Stimulated activated CD4-positive, alpha-beta T cell treated with anti-CD3 and anti-CD28 coated beads, Interleukin-12 subunit alpha, Interleukin-12 subunit beta, amount 100 ng/mL, for 4 hours (primary cell): Measurements from ENCODE around the gene LMBRD2.
"Not testable (repeated sequence)": the region's sequence is repeated elsewhere in the genome, so short reads cannot be mapped to it uniquely, and the experiment has no call there.

Source experiments
- DNase-seq: peaks from one replicate; pipeline ENCODE4 v3.0.0-alpha.2; 2020

LMBRD2 gene

DNA sequence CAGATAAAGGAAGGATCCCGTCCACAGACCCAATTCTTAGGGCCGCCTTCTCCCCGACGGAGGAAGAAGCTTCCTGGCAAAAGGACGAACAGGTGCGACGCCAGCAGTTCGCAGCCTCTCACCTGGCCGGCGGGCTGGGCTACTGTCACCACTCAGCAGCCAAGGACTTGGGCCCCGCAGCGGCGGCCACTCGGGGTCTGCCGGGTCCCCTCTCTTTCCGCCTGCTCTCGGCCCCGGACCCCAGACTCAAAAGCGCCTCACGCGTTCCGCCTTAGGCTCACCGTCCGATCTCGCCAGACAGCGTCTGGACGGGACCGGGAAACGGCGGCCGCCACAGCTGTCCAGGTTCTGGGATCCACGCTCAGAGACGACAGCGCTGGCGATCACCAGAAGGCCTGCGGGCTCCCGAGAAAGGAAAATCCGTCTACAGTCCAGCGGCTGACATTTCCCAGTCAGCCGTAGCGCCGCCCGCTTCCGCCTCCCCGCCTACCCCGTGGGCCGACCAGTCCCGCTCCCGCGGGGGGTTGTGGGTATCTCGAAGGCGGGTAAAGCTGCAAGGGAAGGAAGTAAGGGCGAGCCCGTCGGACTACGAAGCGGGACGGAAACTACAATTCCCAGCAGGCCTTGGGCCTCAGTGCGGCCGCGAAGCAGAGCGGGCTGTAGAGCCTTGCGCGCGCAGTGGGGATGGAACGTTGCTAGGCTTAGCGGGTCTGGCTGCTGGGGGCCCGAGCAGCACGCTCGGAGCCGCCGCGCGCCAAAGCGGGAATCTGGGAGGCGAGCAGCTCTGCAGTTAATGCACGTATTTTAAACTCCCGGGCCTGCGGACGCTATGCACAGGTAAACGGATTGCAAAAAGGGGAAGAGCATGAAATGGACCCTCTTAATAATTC is at the start of gene LMBRD2, which contains the start of gene SKP2:
Gene LMBRD2 (minus strand): TSS at position 454 of the 890 bp plus-strand sequence. CDS start 8,538 bp downstream, outside the sequence.
Gene SKP2 (plus strand): TSS at position 678 of the 890 bp plus-strand sequence. CDS start 152 bp downstream, at position 830.
- peak; percentile 94 for DNase-seq

DNA sequence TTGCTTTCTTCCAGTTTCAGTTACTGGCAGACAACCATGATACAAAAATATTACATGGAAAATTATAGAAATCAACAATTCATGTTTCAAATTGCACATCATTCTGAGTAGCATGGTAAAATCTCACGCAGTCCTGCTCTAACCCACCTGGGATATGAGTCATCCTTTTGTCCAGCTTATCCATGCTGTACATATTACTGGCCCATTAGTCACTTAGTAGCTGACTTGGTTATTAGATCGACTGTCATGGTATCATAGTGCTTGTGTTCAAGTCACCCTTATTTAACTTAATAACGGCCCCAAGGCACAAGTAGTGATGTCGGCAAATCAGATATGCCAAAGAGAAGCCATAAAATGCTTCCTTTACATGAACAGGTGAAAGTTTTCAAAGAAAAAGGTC is 48.8 kb upstream of the LMBRD2 start:
- DNase-seq: no peak

DNA sequence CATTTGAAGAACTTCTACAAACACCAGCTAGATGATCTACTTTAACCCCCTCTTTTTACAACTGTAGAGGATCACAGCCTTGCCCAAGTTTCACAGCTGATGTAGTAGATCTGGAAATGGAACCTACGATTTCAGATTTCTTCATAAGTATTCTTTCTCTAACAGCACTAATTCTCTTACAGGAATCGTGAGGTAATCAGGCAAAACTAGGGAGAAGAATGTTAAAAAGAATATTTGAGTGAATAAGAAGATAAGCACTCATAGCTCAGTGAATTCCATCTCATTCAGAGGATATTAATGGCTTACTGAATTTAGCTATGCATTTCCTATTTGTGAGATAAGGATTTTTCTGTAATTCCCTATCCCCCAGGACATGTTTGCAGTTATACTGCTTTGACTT is 47.9 kb upstream of the LMBRD2 start:
- no peak for DNase-seq

DNA sequence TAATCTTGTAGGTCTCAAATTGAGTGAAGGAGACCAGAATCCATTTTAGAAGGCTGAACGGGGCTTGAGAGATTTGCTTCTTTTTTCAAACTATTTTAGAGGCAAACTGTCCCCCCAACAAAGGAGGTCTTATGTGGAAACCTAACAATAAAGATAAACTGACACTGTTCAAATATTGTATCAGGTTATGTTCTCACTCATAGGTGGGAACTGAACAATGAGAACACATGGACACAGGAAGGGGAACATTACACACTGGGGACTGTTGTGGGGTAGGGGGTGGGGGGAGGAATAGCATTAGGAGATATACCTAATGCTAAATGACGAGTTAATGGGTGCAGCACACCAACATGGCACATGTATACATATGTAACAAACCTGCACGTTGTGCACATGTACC is 47.1 kb upstream of the LMBRD2 start:
- not testable (repeated sequence) for DNase-seq

DNA sequence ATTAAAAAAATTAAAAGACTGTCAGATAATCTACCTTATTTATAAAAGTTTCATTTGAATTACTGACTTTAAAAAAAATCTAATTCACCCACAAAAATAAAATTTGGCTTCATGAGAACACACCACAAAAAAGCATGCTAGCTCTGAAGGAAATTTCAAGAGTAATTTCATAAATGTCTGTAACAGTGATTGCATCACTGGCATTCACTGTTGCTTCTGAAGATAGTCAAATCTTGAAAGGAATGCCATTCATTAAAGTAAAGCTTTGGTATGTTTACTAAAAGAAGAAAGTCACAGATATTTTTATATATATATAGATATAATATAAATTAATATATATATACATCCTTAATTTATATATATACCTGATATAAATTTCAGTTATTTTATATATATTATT is 46.6 kb upstream of the LMBRD2 start:
- no peak for DNase-seq

DNA sequence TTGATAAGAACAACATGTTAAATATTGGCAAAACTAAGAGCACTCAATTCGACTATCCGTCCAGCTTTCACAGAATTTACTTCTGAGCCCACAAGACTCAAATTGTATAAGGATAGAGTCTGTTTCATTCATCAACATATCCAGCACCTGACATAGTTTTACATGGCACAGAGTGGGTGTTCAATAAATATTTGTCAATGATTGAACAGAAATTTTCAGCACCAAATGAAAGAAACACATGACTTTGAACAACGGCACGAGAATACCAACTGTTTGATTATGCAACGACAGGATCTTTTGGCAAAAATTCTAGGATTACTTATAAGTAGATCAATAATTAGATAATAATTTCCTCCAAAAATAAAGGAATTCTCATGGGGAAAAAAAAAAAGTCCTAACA is 42.1 kb upstream of the LMBRD2 start:
- DNase-seq: no peak

DNA sequence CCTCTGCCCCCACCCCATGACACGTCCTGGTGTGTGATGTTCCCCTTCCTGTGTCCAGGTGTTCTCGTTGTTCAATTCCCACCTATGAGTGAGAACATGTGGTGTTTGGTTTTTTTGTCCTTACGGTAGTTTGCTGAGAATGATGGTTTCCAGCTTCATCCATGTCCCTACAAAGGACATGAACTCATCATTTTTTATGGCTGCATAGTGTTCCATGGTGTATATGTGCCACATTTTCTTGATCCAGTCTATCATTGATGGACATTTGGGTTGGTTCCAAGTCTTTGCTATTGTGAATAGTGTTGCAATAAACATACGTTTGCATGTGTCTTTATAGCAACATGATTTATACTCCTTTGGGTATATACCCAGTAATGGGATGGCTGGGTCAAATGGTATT is 32.7 kb upstream of the LMBRD2 start:
- not testable (repeated sequence) for DNase-seq

DNA sequence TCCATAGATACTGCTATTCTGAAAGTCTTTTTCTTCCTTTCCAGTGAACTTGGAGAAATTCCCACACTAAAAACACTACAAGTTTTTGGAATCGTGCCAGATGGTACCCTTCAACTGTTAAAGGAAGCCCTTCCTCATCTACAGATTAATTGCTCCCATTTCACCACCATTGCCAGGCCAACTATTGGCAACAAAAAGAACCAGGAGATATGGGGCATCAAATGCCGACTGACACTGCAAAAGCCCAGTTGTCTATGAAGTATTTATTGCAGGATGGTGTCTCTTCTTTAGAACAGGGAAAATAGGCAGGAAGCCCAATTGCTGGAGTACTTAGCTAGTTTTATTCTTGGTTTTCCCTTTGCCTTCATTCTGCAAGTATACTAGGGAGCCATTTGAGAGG is 30.1 kb upstream of the LMBRD2 start:
- no peak for DNase-seq

DNA sequence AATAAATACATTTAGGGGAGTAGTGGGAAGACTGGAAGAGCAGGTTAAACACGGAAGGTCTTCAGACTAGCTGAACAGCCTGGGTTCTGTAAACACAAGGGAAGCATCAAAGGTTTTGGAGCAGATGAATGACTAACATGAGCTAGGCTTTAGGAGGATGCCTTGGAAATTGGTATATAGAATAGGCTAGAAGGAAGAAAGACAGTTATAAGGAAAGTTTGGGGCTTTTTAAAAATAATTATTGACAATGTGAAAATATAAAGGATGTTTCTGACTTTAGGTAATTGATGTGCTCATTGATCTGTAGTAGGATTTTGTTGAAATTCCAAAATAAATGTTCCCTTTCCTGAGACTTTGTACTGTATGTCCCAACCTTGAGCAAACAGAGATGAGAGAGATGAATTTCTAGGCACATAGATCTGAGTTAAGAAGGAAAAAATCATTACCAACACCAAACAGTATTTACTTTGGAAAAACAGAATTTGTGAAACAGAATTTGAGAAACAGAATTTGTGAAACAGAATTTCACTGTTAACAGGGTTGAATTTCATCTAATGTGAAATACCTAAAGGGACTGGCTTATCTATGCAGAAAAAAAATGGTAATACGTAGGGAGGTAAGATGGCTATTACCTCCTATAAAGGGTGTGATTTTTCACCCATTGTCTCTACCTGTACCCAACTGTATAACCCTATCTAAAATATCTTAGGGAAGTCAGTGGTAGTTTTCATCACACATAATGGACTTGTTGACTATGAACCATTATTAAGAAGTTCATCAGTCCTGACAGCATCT is 29.1 kb upstream of the LMBRD2 start:
- no peak for DNase-seq

DNA sequence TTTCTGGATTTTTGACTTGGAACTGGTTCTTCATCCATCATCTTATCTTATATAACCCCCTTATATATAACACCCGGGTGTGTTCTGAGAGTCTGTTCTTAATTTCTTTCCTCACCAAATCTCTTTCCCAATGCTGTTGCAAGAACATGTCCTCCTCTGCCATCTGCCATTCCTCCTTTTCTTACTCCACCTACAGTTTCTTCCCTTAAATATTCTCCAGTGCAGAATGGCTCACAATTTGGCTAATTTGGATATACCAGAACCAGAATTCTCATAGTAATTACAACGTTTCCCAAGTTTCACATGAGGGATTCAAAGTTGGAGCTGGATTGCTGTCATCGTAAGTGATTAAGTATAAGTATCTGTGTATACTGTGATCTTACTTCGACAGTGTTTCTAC is 28.3 kb upstream of the LMBRD2 start:
- no peak for DNase-seq

DNA sequence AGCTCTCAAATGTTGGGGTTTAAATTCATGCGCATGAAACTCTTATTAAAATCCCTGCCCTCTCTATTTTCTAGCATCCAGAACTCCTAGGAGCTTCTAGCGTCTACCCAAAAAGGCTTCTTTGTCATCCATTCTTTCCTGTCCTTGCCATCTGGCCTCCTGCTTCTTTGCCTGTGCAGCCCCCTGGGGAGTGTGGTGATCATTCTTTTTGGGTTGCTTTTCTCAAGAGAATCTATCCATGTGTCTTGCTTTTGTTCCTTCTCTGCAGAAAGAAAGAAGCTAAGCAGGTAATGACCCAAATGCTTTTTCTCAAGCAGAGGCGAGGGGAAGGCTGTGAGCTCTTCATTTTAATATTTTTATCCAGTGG is 26.8 kb upstream of the LMBRD2 start:
- DNase-seq: no peak

DNA sequence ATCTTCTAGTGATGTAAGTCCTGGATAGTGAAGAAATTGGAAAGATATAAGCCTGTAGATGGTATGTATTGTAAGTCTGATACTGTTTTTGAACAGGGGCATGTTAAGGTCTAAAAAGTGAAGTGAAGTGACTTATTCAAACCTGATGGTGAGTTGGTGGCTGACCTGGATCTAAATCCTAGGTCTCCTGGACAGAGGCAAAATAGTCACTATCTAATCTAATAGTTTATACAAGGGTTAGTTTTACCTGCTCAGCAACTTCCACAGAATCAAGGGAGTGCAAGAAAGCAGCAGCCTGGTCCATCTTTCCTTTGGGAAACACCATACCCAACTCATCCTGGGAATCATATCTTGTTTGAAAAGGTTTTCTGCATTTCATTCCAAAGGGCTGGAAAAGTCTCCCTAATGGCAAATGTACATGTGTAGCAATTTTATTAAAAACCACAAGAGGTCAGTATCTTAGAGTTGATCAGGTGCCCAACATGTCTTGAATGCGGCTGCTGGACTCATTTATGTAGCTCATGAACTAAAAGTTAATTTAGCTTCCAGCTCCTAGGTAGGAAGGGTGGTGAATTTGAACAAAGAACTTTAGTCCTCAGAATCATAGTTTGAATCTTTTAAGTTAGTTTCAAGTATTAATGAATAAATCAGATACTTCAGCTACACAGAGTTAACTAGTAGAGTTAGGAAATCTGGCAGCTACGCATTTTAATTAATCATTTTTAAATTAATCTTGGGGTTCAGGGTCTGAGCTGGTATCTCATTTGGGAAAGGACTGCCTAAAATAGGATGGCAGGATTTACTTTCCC is 26.2 kb upstream of the LMBRD2 start:
- no peak for DNase-seq

DNA sequence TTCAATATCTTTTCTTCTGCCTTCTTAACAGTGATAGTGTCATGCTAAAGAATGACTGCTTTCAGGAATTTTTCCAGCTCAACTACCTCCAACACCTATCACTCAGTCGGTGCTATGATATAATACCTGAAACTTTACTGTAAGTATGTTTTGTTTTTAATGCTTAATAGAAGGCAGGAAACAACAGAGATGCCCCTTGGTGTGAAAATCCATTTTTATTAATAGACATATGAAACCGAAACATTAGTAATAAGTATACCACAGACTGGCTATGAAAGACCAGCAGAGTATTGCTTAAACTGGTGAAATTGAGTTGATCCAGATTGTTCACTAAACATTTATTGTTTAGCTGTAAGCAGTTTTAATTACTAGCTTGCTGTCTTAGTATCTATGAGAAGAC is 25.5 kb upstream of the LMBRD2 start:
- DNase-seq: no peak

DNA sequence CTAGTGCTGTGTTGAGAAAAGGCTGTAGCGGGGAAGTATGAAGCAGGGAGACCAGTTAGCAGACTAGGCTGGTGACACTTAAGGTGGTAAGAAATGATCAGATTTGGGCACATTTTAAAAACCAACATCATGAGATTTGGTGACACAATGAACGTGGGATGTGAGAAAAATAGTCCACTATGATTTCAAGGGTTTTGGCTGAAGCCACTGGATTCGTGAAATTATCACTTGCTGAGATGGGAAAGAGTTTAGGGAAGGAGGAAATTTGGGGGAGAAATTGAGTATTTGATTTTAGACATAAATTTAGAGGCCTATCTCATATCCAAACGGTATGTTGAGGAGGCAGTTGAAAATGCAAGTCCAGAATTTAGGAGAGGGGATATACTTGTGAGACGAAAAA is 23.4 kb upstream of the LMBRD2 start:
- DNase-seq: no peak

DNA sequence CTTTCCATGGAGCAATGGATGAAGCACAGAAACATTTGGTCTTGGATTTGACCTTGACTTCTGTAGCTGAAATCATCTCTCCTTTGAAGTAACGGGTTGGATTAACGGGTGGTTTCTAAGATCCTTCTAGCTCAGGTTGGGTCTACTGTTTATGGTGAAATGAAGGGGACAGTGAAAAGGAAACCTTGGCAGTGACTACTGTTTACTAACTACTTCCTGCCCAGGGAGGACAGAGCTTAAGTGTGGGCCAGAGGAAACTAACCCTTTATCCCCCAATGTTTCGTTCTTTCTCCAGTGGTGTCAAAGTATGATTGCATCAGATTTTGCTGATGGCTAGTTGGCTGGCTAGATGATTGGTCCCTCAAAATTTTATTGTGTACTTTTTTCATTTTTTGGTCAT is 22.4 kb upstream of the LMBRD2 start:
- no peak for DNase-seq

DNA sequence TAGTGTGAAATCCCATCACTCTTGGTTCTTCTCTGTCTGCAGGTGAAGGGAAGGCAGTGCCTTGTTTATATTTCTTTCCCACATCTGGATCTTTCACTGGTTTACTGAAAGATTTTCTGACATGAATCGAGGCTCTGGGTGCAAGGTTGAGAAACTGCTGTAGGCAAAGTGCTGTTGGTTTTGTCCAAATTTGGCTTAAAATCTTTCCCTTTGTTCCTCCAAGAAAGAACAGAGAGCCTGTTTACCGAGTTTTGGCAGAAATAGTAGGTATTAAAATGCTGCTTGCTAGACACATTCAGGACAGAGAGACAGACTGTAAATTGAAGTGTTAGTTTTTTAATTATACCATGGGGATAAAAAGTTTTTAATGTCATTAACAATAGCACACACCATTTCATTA is 21.7 kb upstream of the LMBRD2 start:
- DNase-seq: no peak

DNA sequence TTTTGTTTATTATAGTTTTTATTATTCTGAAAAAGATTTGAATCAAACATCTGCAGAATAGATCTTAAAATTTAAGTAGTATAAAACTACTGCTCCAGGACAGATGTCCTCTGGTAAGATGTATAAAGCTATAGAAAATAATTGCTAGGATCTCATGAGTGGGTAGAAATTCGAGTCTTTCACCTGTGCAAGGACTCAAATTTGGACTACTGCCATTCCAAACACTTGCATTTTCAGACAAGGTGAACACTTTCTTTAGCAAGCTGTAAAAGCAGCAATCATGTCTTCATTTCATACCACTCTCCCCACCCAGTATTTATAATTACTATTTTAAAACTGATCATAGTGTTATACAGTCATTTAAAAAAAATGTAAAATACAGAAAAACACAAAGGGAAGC is 20.9 kb upstream of the LMBRD2 start:
- no peak for DNase-seq

DNA sequence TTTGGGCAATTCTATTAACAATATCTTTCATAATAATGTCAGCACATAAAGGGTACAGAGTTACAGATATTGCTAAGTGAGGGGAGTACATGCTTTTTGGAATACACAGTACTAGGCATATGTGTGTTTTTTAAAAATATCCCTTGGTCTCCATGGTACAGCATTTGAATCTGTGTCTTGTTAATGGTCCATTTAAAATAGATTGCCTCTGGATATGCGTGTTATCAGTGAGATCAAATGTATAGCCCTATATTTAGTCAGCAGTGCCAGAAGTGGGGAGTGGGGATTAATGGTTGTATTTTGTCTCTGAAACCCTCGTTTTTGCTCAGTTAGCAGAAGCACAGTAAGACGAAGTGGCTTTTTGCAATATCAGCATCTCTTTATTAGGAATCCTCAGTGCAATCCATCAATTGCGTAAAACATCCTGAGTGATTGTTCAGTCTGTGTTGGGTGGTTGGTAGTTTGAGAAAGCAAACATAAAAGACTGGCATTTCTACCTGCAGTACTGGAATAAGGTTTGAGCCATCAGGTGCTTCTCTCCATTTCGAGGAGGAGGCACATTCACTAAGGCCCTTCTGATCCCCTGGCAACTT is 19.2 kb upstream of the LMBRD2 start:
- DNase-seq: no peak

DNA sequence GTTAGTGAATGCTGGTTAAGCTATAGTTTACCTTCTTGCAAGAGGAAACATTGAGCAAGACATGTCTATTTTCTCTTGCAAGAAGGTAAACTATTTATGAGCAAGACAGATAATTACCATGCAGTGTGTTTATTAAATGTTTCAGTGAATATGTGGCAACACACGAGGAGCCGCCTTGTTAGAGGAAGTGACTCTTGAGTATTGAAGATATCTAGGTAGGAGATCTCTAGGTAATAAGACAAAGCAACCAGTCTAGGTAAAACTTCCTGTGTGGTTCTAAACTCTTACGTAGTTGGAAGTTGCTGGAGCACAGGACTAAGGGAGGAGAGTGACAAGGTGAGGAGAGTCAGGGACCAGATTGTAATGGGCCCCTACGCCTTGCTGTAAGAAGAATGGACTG is 17.1 kb upstream of the LMBRD2 start:
- DNase-seq: no peak

DNA sequence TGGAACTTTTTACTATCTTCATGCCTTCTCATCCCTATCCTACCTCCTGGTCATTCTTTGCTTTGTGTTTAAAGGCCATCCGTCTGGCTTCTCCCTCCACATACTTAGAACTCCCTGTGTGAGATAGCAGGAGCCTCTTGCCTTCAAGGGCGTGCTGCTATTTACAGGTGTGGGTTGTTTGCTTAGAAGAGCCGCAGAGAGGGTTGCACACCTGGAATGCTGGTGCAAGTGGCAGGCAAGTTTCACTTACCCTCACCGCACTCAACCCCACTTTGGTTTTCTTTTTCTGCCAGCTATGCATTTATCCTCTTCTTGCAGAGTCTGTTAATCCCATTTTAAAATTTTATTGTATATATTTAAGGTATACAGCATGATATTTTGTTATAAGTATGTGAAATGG is 12.8 kb upstream of the LMBRD2 start:
- no peak for DNase-seq

DNA sequence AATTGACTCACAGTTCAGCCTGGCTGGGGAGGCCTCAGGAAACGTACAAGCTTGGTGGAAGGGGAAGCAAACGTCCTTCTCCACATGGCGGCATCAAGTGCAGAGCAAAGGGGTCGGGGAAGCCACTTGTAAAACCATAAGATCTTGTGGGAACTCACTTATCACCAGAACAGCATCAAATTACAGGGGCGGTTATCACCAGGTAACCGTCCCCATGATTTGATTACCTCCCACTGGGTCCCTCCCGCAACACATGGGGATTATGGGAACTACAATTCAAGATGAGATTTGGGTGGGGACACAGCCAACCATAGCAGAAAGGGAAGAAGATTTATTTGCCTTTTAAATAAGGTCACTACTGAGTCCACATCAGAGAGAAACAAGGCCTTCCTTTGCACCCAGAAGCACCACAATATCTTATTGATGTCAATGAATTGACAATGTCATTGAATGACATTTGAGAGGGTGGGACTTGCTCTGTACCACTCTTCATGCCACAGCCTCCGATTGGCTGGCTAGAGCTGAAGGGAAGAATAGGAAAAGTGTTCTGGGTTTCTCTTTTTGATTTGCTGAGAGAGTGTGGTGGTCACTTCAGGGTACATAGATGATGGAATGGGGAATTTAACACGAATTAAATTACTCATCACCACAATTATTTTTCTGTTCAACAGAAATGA is 11.3 kb upstream of the LMBRD2 start:
- no peak for DNase-seq

DNA sequence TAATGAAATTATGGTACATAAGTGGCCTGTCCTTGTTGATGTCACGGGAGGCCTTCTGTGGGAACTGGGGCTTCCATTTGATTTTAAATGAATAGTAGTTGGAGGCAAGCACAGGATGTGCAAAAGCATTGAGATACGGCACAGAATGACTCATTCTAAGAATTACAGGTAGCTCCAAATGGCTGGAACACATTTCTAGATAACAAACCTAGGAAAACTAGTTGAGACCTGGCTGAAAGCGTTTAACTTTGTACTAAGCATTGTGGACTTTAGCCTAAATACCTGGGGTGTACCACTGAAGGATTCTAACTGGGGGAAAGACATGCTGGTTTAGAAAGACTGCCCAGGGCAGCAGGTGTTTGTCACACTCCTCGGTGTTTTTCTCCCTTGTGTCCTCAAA is 9.7 kb upstream of the LMBRD2 start:
- DNase-seq: no peak
